HepG2 (cell line): ENCODE data around the gene CDH1. TPM values are rescaled to one million over a fixed set of nuclear protein-coding genes. Genes with fewer than 3 reads are reported as not detected.

ENCODE experiments used
- DRAP1 ChIP-seq: IDR thresholded peaks from 2 replicates; pipeline ENCODE4 v1.6.1; 2016; ENCODE audit warnings: missing genetic modification reagents, missing compliant biosample characterization
- E2F5 ChIP-seq: sonication (generic); formaldehyde crosslinking; conservative IDR thresholded peaks from 2 replicates; pipeline ENCODE4 v1.4.0; 2020; ENCODE audit warnings: missing genetic modification reagents
- FOXA3 ChIP-seq: IDR thresholded peaks from 2 replicates; pipeline ENCODE4 v1.6.1; 2016; ENCODE audit warnings: missing genetic modification reagents, missing compliant biosample characterization
- HCFC1 ChIP-seq: fragments of 150-350 bp; IDR thresholded peaks from 2 replicates; pipeline ENCODE4 v1.6.1; 2014; ENCODE audit warnings: low read depth, low read length
- HNRNPL ChIP-seq: fragments of 200-400 bp; formaldehyde crosslinking; IDR thresholded peaks from 2 replicates; pipeline ENCODE4 v1.6.1; 2017; ENCODE audit warnings: mild to moderate bottlenecking, low read depth, low read length
- HOXD1 ChIP-seq: sonication (generic); formaldehyde crosslinking; IDR thresholded peaks from 2 replicates; pipeline ENCODE4 v1.5.0; 2020; ENCODE audit warnings: missing genetic modification reagents
- ISL2 ChIP-seq: sonication (generic); formaldehyde crosslinking; IDR thresholded peaks from 2 replicates; pipeline ENCODE4 v1.5.0; 2020; ENCODE audit warnings: missing genetic modification reagents
- NCOA5 ChIP-seq: sonication (generic); formaldehyde crosslinking; IDR thresholded peaks from 2 replicates; pipeline ENCODE4 v1.4.0; 2020; ENCODE audit warnings: missing genetic modification reagents
- NFE2L2 ChIP-seq: fragments of 150-350 bp; IDR thresholded peaks from 2 replicates; pipeline ENCODE4 v1.6.1; 2014; ENCODE audit warnings: low read length
- NR0B2 ChIP-seq: sonication (generic); formaldehyde crosslinking; IDR thresholded peaks from 2 replicates; pipeline ENCODE4 v1.4.0; 2020; ENCODE audit warnings: mild to moderate bottlenecking, missing genetic modification reagents
- PPARG ChIP-seq: conservative IDR thresholded peaks from 2 replicates; pipeline ENCODE4 v1.6.1; 2016; ENCODE audit warnings: missing biosample characterization, missing genetic modification reagents
- SMAD1 ChIP-seq: sonication (generic); formaldehyde crosslinking; IDR thresholded peaks from 2 replicates; pipeline ENCODE4 v1.4.0; 2020; ENCODE audit warnings: missing genetic modification reagents, low read depth, mild to moderate bottlenecking, borderline replicate concordance
- TFDP1 ChIP-seq: IDR thresholded peaks from 2 replicates; pipeline ENCODE4 v1.6.1; 2016; ENCODE audit warnings: missing compliant biosample characterization, missing genetic modification reagents, borderline replicate concordance
- YEATS4 ChIP-seq: sonication (generic); formaldehyde crosslinking; IDR thresholded peaks from 2 replicates; pipeline ENCODE4 v1.4.0; 2020; ENCODE audit warnings: missing genetic modification reagents, borderline replicate concordance
- ZBTB21 ChIP-seq: sonication (generic); formaldehyde crosslinking; IDR thresholded peaks from 2 replicates; pipeline ENCODE4 v1.4.0; 2020; ENCODE audit warnings: missing genetic modification reagents
- ZBTB43 ChIP-seq: sonication (generic); formaldehyde crosslinking; conservative IDR thresholded peaks from 2 replicates; pipeline ENCODE4 v1.4.0; 2020; ENCODE audit warnings: missing genetic modification reagents
- ZFP37 ChIP-seq: sonication (generic); formaldehyde crosslinking; IDR thresholded peaks from 2 replicates; pipeline ENCODE4 v1.4.0; 2020; ENCODE audit warnings: missing genetic modification reagents, borderline replicate concordance
- ZGPAT ChIP-seq: IDR thresholded peaks from 2 replicates; pipeline ENCODE4 v1.6.1; 2016; ENCODE audit warnings: mild to moderate bottlenecking
- ZIK1 ChIP-seq: sonication (generic); formaldehyde crosslinking; IDR thresholded peaks from 2 replicates; pipeline ENCODE4 v1.5.0; 2020; ENCODE audit warnings: mild to moderate bottlenecking, low read depth, missing genetic modification reagents, borderline replicate concordance
- ZNF597 ChIP-seq: sonication (generic); formaldehyde crosslinking; IDR thresholded peaks from 2 replicates; pipeline ENCODE4 v1.5.0; 2020; ENCODE audit warnings: missing genetic modification reagents
- ZNF770 ChIP-seq: sonication (generic); formaldehyde crosslinking; IDR thresholded peaks from 2 replicates; pipeline ENCODE4 v1.5.0; 2020; ENCODE audit warnings: mild to moderate bottlenecking, missing genetic modification reagents
- polyA plus RNA-seq, 8 experiments: library from polyadenylated mRNA; depleted of rRNA in 3 of 8; stranded (reverse) in 7 of 8; unstranded in 1 of 8; fragments of >200 nt; fragmentation: Illumina TruSeq in 4 of 8; extraction: Trizol in 4 of 8; gene quantifications; 2 replicates each; pipeline versions ENCODE4 v1.2.1 to v1.2.3, GENCODE V29; 2011 to 2016; ENCODE audit warnings: low read depth in 4 of 8, missing spikeins in 1 of 8, mixed read lengths in 1 of 8; ENCODE audit not compliant: insufficient read depth in 1 of 8
- total RNA-seq, 5 experiments: library from RNA; depleted of rRNA; stranded (reverse); fragments of >200 nt; fragmentation: Illumina TruSeq; extraction: Trizol; gene quantifications; 2 replicates each; pipeline ENCODE4 v1.2.3, GENCODE V29; 2016; ENCODE audit warnings: low read depth in 1 of 5

The CDH1 gene
- total and polyA plus RNA-seq, 2 of the 13 experiments (the other 11 are each of a cell fraction or from before 2014, with no cell fraction given): 0.95 to 9.8 TPM

GRCh38 chr16:68744744-68745280, 7.7 kb downstream of the CDH1 start (continued):
- TF ChIP-seq E2F5 (CRISPR knock-in tag) (no peak), FOXA3 (CRISPR knock-in tag) (peak; percentile 98), NR0B2 (peak; percentile 75; the same call in 1 of the 2 replicates), SMAD1 (peak; percentile 68; the same call in 1 of the 2 replicates), HCFC1 (no peak), HOXD1 (CRISPR knock-in tag) (peak; percentile 90), ZBTB43 (CRISPR knock-in tag) (peak; percentile 95), ZNF597 (CRISPR knock-in tag) (no peak), YEATS4 (CRISPR knock-in tag) (peak; percentile 73; the same call in 1 of the 2 replicates), ZNF770 (CRISPR knock-in tag) (peak; percentile 31), ZBTB21 (no peak), PPARG (peak; percentile 97), TFDP1 (CRISPR knock-in tag) (peak; percentile 49; the same call in 1 of the 2 replicates), HNRNPL (peak; percentile 63; the same call in 1 of the 2 replicates), DRAP1 (peak; percentile 81), NFE2L2 (peak; percentile 74; the same call in 1 of the 2 replicates), ZIK1 (CRISPR knock-in tag) (no peak), ZGPAT (CRISPR knock-in tag) (peak; percentile 96), ISL2 (peak; percentile 82), NCOA5 (no peak), ZFP37 (CRISPR knock-in tag) (peak; percentile 64; the same call in 1 of the 2 replicates)
